K562 (cell line): ENCODE results near the gene POMP. TPM values are rescaled to one million over a fixed set of nuclear protein-coding genes. Genes with fewer than 3 reads are reported as not detected.
A peak's percentile ranks its signal among the peaks of the same experiment; 100 is the strongest.

Experiments
- ATAC-seq: fragments of 200-7000 bp; cut with Tn5 transposase; 3 replicates; pipeline ENCODE4 v1.9.1; 2020; ENCODE audit warnings: moderate library complexity
- BruUV-seq: library from RNA; stranded (reverse); fragments of 400-500 nt; replicated peaks from 2 replicates; lab custom pipeline; 2021; lab: Mats Ljungman, UMichigan
- CTCF ChIA-PET: fragments of 300-600 bp; formaldehyde crosslinking; extraction: SDS; loops from one replicate; lab custom pipeline; 2021; ENCODE audit warnings: low intra/inter-chr PET ratio; lab: Yijun Ruan, JAX
- POLR2A ChIA-PET: fragments of 300-600, 350-650 bp; sonication (Branson Sonifier 250); formaldehyde crosslinking; extraction: SDS; loops from one replicate; lab custom pipeline; 2021; ENCODE audit warnings: antibody characterized with exemption, inconsistent platforms; lab: Yijun Ruan, JAX
- DNase-seq, 4 experiments: peaks; one replicate each; pipeline versions ENCODE4 v3.0.0 to v3.0.0-alpha.2; 2011 to 2018; ENCODE audit warnings: low spot score in 3 of 4, mixed read lengths in 3 of 4; ENCODE audit errors: extremely low read depth in 1 of 4
- FAIRE-seq: peaks from 2 replicates; lab custom pipeline; 2011; peaks lifted over from hg19 to GRCh38; lab: Jason Lieb, UNC
- H2AFZ ChIP-seq: 2 replicates; pipeline ENCODE4 v1.6.0; 2011; ENCODE audit warnings: low read depth, low read length, control low read depth, inconsistent platforms
- H3K27ac ChIP-seq: fragments of 200-600 bp; 3 replicates; pipeline ENCODE4 v1.8.0; 2011; ENCODE audit warnings: low read depth, mild to moderate bottlenecking, control low read depth, inconsistent platforms, low read length, moderate library complexity, mixed read lengths; ENCODE audit errors: extremely low read depth
- H3K27me3 ChIP-seq, 2 experiments: fragments of 300-600 bp in 1 of 2; 2 replicates in 1 of 2; 3 replicates in 1 of 2; pipeline versions ENCODE4 v1.6.0 to v1.8.0; 2011; ENCODE audit warnings: inconsistent platforms in 2 of 2, low read length in 2 of 2, mild to moderate bottlenecking in 1 of 2, mixed read lengths in 1 of 2, moderate library complexity in 1 of 2; ENCODE audit not compliant: control insufficient read depth in 2 of 2, insufficient read depth in 2 of 2
- H3K36me3 ChIP-seq: fragments of 300-600 bp; 3 replicates; pipeline ENCODE4 v1.8.0; 2011; ENCODE audit warnings: mild to moderate bottlenecking, low read length, inconsistent platforms; ENCODE audit not compliant: control insufficient read depth, insufficient read depth
- H3K4me1 ChIP-seq, 2 experiments: fragments of 200-600 bp in 1 of 2; replicated peaks in 1 of 2; 2 replicates in 1 of 2; 3 replicates in 1 of 2; pipeline versions ENCODE4 v1.5.1 to v1.8.0; 2011; ENCODE audit warnings: inconsistent platforms in 2 of 2, low read length in 2 of 2, mild to moderate bottlenecking in 1 of 2, mixed read lengths in 1 of 2, moderate library complexity in 1 of 2; ENCODE audit not compliant: control insufficient read depth in 2 of 2, insufficient read depth in 2 of 2
- H3K4me2 ChIP-seq: 2 replicates; pipeline ENCODE4 v1.6.1; 2011; ENCODE audit warnings: low read length, control low read depth, inconsistent platforms, mixed read lengths; ENCODE audit not compliant: insufficient read depth
- H3K4me3 ChIP-seq: fragments of 200-600 bp; sonication (generic), shearing (Covaris generic); 2 replicates; pipeline ENCODE4 v1.5.1; 2016; ENCODE audit warnings: control low read depth, inconsistent platforms
- H3K79me2 ChIP-seq: fragments of 200-600 bp; 3 replicates; pipeline ENCODE4 v1.8.0; 2011; ENCODE audit warnings: low read length, inconsistent platforms; ENCODE audit not compliant: control insufficient read depth, insufficient read depth
- H3K9ac ChIP-seq, 2 experiments: 2 replicates each; pipeline versions ENCODE4 v1.6.0 to v1.6.1; 2011; ENCODE audit warnings: low read depth in 2 of 2, low read length in 2 of 2, control low read depth in 1 of 2, inconsistent platforms in 1 of 2, mild to moderate bottlenecking in 1 of 2, mixed read lengths in 1 of 2; ENCODE audit not compliant: insufficient read depth in 1 of 2
- H3K9me1 ChIP-seq: one replicate; pipeline ENCODE4 v1.6.0; 2011; ENCODE audit warnings: inconsistent platforms, mild to moderate bottlenecking, low read length, moderate library complexity; ENCODE audit not compliant: control insufficient read depth, insufficient read depth
- H3K9me3 ChIP-seq: replicated peaks from 2 replicates; pipeline ENCODE4 v1.5.1; 2011; ENCODE audit warnings: low read depth, low read length, inconsistent platforms; ENCODE audit not compliant: control insufficient read depth, insufficient read depth
- H4K20me1 ChIP-seq: replicated peaks from 2 replicates; pipeline ENCODE4 v1.6.1; 2011; ENCODE audit warnings: low read length, inconsistent platforms, mixed read lengths; ENCODE audit not compliant: control insufficient read depth, insufficient read depth
- ARHGAP35 ChIP-seq: fragments of 450-650 bp; IDR thresholded peaks from 2 replicates; pipeline ENCODE4 v1.6.1; 2018; ENCODE audit not compliant: partially characterized antibody
- CBFA2T3 ChIP-seq: fragments of 450-650 bp; IDR thresholded peaks from 2 replicates; pipeline ENCODE4 v1.6.1; 2017
- POLR2G ChIP-seq: fragments of 200-400 bp; formaldehyde crosslinking; IDR thresholded peaks from 2 replicates; pipeline ENCODE4 v1.6.1; 2017; ENCODE audit warnings: low read depth, mild to moderate bottlenecking, antibody characterized with exemption, low read length, moderate library complexity
- TAF1 ChIP-seq: IDR thresholded peaks from 2 replicates; pipeline ENCODE4 v1.6.1; 2011; ENCODE audit warnings: mild to moderate bottlenecking, low read length, moderate library complexity; ENCODE audit not compliant: insufficient read depth, control insufficient read depth, severe bottlenecking; ENCODE audit errors: extremely low read depth
- U2AF2 ChIP-seq: fragments of 200-400 bp; formaldehyde crosslinking; optimal IDR thresholded peaks from 2 replicates; pipeline ENCODE3; 2017; ENCODE audit warnings: low read depth, mild to moderate bottlenecking, low read length
- in situ Hi-C: fragments of 300-500 bp; cut with MboI; formaldehyde crosslinking; loops from 4 replicates; pipeline ENCODE4 v1.15.0; 2018; ENCODE audit warnings: inconsistent platforms, mixed read lengths
- intact Hi-C: fragments of 100-400 bp; cut with micrococcal nuclease; formaldehyde crosslinking; loops from 2 replicates; pipeline ENCODE4 v1.14.2; 2022
- polyA plus RNA-seq, 8 experiments: library from polyadenylated mRNA; depleted of rRNA in 4 of 8; stranded (reverse) in 5 of 8; unstranded in 3 of 8; fragments of >200 nt; fragmentation: Nextera tagmentation in 2 of 8; fragmentation: Illumina TruSeq in 1 of 8; extraction: Ambion mirVana in 2 of 8; extraction: Trizol in 1 of 8; gene quantifications; 2 replicates each; pipeline versions ENCODE4 v1.2.1 to v1.2.3, GENCODE V29; 2011 to 2014; ENCODE audit warnings: inconsistent platforms in 1 of 8, missing spikeins in 1 of 8
- total RNA-seq, 7 experiments: library from RNA; depleted of rRNA in 6 of 7; stranded (reverse); fragments of >200 nt in 6 of 7; fragmentation: Illumina TruSeq in 2 of 7; extraction: Trizol in 2 of 7; gene quantifications; 2 replicates each; pipeline versions ENCODE4 v1.2.1 to v1.2.3, GENCODE V29; 2011 to 2021; ENCODE audit warnings: low replicate concordance in 1 of 7

Gene POMP
- total and polyA plus RNA-seq, 9 of the 15 experiments (the other 6 are each of a cell fraction or from before 2014, with no cell fraction given), result 69.2 to 647 (median 118) TPM

- TF ChIP-seq ARHGAP35, result no peak
- no peak for TF ChIP-seq U2AF2
- TF ChIP-seq CBFA2T3, result no peak
- TF ChIP-seq, all 486 proteins: peak for 0
These were observed 8.1 kb downstream of the POMP start (continued) for GRCh38 chr13:28666897-28667488.

DNA sequence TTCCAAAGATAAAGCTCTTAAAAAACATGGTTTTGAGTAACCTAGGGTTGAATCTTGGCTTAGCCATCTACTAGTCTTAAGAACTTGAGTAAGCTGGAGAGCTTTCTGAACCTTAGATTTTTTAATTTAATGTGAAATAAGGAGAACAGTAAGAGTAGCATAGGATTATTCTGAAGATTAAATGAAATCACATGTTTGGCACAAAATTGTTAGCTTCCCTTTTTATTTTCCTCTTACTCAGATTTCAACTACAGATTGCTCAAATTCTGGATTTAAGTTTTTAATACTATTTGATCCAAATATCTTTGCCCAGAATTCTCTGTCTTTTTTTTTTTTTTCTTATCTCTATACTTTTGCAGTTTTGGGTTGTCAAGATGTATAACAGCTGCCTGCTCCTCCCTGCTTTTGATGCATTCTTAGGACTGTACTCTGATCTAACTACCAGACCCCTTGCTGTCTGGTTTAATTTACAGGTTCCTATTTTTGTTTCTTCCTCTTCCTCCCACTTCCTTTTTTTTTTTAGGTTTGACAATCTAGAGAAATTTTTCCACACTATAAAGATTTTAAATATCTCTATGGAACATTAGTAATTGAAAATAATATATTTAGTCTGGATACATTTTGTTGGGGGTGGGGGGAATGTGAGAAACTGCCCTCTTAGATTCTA is 12.3 kb downstream of the POMP start:
- no peak overlapping the region for H3K4me3 ChIP-seq
- BruUV-seq, result no TSS peak
- no peak overlapping the region for H3K9ac ChIP-seq
- H2AFZ ChIP-seq, result no peak overlapping the region
- TF ChIP-seq TAF1, result no peak
- 0 out of 2 replicates have a peak, but pooled peaks have one; percentile 6 for TF ChIP-seq POLR2G
- CTCF ChIA-PET, result no interaction called here
- ATAC-seq, result no peak
- no peak for FAIRE-seq
- no peaks in the 10 kb centered on the region for H3K9me3 ChIP-seq
- H3K4me2 ChIP-seq, result no peak overlapping the region
- H3K27me3 ChIP-seq, result no peaks in the 10 kb centered on the region
- no peak overlapping the region for H3K27ac ChIP-seq
- peaks cover 91% of the 10 kb centered on the region for H3K36me3 ChIP-seq
- DNase-seq, result no peak
- POLR2A ChIA-PET, result interaction anchor here (0.6 kb wide), 1 partner anchor 105 kb away, joined by 3 read pairs; no protein-coding TSS in a partner anchor
- H3K79me2 ChIP-seq, result peaks cover 4% of the 10 kb centered on the region; the same call in 1 of the 3 replicates
- no peaks in the 10 kb centered on the region for H4K20me1 ChIP-seq
- H3K9me1 ChIP-seq, result no peaks in the 10 kb centered on the region
- in situ Hi-C loops, result no loop called here
- intact Hi-C loops, result no loop called here
- H3K4me1 ChIP-seq, result no peaks in the 10 kb centered on the region
